Activated naive CD4-positive, alpha-beta T cell treated with anti-CD3 and anti-CD28 coated beads, Interleukin-2, amount 10 ng/mL, durations not matched to agents 7 days and 5 days (primary cell): ENCODE data around the gene SH3RF3.

Source experiments
- CTCF ChIA-PET: fragments of 350-600 bp; sonication (Branson Sonifier 250); formaldehyde crosslinking; loops from one replicate; lab custom pipeline; 2021; ENCODE audit warnings: antibody characterized with exemption; lab: Charles Lee
- DNase-seq: peaks from one replicate; pipeline ENCODE4 v3.0.0-alpha.2; 2020
- H3K27ac Mint-ChIP-seq: one replicate; pipeline ENCODE4 v1.8.0; 2021; ENCODE audit warnings: mild to moderate bottlenecking, moderate library complexity, mixed read lengths
- H3K27me3 Mint-ChIP-seq: one replicate; pipeline ENCODE4 v1.8.0; 2021; ENCODE audit warnings: mild to moderate bottlenecking, mixed read lengths
- H3K36me3 Mint-ChIP-seq: one replicate; pipeline ENCODE4 v1.8.0; 2021; ENCODE audit warnings: mixed read lengths
- H3K4me1 Mint-ChIP-seq: one replicate; pipeline ENCODE4 v1.8.0; 2021; ENCODE audit warnings: mixed read lengths
- H3K4me3 Mint-ChIP-seq: one replicate; pipeline ENCODE4 v1.8.0; 2021; ENCODE audit warnings: mild to moderate bottlenecking, moderate library complexity, mixed read lengths
- H3K9me3 Mint-ChIP-seq: one replicate; pipeline ENCODE4 v1.8.0; 2021; ENCODE audit warnings: mixed read lengths

The SH3RF3 gene

DNA sequence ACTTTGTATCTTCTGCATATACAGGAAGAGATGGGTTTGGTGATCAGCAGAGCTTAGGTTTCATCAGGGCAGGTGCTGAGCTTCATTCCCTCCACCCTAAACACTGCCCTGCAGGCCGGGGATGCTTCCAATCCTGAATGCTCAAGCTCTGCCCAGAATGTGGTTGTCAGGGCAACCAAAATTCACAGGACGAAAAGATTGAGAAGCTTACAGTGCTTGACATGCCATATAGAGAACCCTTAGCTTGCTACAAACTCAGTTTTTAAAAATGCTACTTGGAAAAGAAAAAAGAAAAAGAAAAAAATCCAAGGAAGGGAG, 65.6 kb downstream of the SH3RF3 start:
- Mint-ChIP-seq H3K27ac (no peak overlapping the region), H3K4me1 (no peaks in the 10 kb centered on the region), H3K27me3 (peaks cover 40% of the 10 kb centered on the region), H3K9me3 (no peaks in the 10 kb centered on the region), H3K4me3 (no peak overlapping the region), H3K36me3 (no peaks in the 10 kb centered on the region)
- CTCF ChIA-PET, result interaction anchor here (0.6 to 0.8 kb wide), 2 partner anchors 61 to 280 kb away, joined by 3 to 4 read pairs; no protein-coding TSS in a partner anchor
- no peak for DNase-seq

DNA sequence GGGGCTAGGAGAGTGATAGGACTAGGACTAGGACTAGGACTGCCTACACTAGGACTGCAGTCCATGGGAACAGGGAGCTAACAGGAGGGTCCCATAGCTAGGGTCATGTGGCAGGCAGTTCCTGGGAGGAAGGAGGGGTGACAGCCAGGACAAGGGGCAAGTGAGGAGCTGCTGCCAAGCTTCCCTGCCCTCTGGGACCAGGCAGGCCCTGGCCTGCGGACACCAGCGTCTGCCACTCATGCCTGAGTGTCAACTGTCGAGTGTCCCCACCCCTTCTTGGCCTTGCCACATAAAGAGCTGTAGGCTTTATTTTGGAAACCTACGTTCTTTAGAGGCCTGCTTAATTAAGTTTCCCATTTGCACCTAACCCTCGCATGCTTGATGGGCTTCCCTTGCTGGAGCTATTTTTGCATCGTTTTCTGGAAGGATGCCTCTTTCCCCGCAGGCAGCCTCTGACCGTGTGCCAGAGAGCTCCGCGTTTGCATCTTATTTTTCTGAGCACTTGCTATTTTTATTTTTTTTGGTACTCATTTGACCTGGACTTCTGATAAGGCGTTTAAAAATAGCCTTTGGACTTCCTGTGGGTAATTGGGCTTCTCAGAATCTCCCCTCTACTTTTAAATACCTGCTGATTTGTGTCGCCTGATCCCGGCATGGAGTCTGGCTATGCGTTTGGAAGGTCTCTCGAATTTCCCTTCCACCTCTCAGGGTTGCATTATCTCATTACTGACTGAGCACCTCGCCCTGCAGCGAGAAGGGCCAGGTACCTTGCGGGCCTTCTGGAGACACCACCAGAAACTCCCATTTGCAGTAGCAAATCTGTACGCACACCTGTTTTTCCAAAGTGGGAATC, 66.4 kb downstream of the SH3RF3 start:
- no peak for DNase-seq
- no peaks in the 10 kb centered on the region for H3K4me1 Mint-ChIP-seq
- H3K27me3 Mint-ChIP-seq, result peaks cover 48% of the 10 kb centered on the region
- H3K27ac Mint-ChIP-seq, result no peak overlapping the region
- no peaks in the 10 kb centered on the region for H3K36me3 Mint-ChIP-seq
- H3K4me3 Mint-ChIP-seq, result no peak overlapping the region
- H3K9me3 Mint-ChIP-seq, result no peaks in the 10 kb centered on the region
- CTCF ChIA-PET, result interaction anchor here (0.8 to 1.4 kb wide), 2 partner anchors 15 to 62 kb away, joined by 3 to 4 read pairs; no protein-coding TSS in a partner anchor

DNA sequence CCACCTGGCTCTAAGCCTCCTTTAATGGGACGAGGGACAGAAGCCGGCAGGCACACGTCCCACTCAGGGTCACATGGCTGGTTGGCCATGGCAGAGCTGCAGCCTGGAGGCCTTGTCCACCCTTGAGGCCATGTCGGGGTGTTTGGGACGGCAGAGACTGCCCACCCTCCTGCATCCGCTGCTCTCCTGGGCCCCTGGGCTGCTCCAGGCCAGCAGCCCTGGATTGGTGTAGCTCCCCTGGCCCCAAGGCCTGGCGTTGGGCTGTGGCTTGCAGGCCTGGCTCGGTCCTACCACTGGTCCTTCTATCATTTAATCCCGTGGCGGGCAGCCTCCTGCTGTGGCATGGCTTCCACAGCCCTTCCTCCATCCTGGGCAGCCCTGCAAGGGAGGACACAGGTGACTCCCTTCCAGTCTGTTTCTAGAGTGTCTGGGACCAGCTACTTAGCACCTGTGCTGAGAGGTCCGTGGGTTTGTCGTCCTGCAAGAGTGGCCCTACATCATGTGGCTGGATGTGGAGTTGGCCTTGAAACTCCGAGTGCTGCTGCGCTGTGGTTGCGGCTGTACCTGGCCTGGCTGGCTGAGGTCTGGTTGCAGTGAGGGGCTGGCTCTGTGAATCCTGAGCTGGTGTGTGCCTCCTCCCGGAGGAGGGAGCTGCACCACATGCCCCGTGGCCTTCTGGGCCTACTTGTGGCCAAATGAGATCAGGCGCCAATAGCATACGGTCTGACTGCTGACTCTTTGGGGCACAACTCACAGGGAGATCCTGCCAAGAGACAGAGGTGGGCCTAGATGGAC, 67.3 kb downstream of the SH3RF3 start:
- Mint-ChIP-seq H3K27me3 (peaks cover 51% of the 10 kb centered on the region), H3K9me3 (no peaks in the 10 kb centered on the region), H3K4me1 (no peaks in the 10 kb centered on the region), H3K4me3 (no peak overlapping the region), H3K27ac (no peak overlapping the region), H3K36me3 (no peaks in the 10 kb centered on the region)
- no peak for DNase-seq
- CTCF ChIA-PET, result interaction anchor here (1.4 kb wide), 1 partner anchor 16 kb away, joined by 3 read pairs; no protein-coding TSS in a partner anchor

GRCh38 chr2:109197491-109198418, 68.8 kb downstream of the SH3RF3 start:
- no peak for DNase-seq
- Mint-ChIP-seq H3K9me3 (no peaks in the 10 kb centered on the region), H3K27me3 (peaks cover 59% of the 10 kb centered on the region)

GRCh38 chr2:109199790-109200189, 70.8 kb downstream of the SH3RF3 start:
- Mint-ChIP-seq H3K4me3 (no peak overlapping the region), H3K27ac (no peak overlapping the region), H3K27me3 (peaks cover 68% of the 10 kb centered on the region), H3K9me3 (no peaks in the 10 kb centered on the region), H3K4me1 (no peaks in the 10 kb centered on the region), H3K36me3 (no peaks in the 10 kb centered on the region)
- no peak for DNase-seq
- CTCF ChIA-PET, result no interaction called here

More at GRCh38 chr2:109197491-109198418, 68.8 kb downstream of the SH3RF3 start:
- Mint-ChIP-seq H3K4me3 (no peak overlapping the region), H3K36me3 (no peaks in the 10 kb centered on the region), H3K27ac (no peak overlapping the region), H3K4me1 (no peaks in the 10 kb centered on the region)
- CTCF ChIA-PET, result no interaction called here

GRCh38 chr2:109200616-109201464, 71.8 kb downstream of the SH3RF3 start:
- DNase-seq, result no peak
- no peaks in the 10 kb centered on the region for H3K9me3 Mint-ChIP-seq
- CTCF ChIA-PET, result no interaction called here

GRCh38 chr2:109201465-109202327, 72.7 kb downstream of the SH3RF3 start:
- CTCF ChIA-PET, result no interaction called here
- no peaks in the 10 kb centered on the region for H3K36me3 Mint-ChIP-seq
- peaks cover 69% of the 10 kb centered on the region for H3K27me3 Mint-ChIP-seq
- no peak overlapping the region for H3K27ac Mint-ChIP-seq
- no peaks in the 10 kb centered on the region for H3K9me3 Mint-ChIP-seq
- no peaks in the 10 kb centered on the region for H3K4me1 Mint-ChIP-seq
- H3K4me3 Mint-ChIP-seq, result no peak overlapping the region
- DNase-seq, result no peak

More at GRCh38 chr2:109200616-109201464, 71.8 kb downstream of the SH3RF3 start:
- H3K27ac Mint-ChIP-seq, result no peak overlapping the region
- no peak overlapping the region for H3K4me3 Mint-ChIP-seq
- peaks cover 68% of the 10 kb centered on the region for H3K27me3 Mint-ChIP-seq
- H3K4me1 Mint-ChIP-seq, result no peaks in the 10 kb centered on the region
- H3K36me3 Mint-ChIP-seq, result no peaks in the 10 kb centered on the region

- Mint-ChIP-seq H3K9me3 (no peaks in the 10 kb centered on the region), H3K4me3 (no peak overlapping the region), H3K27me3 (peaks cover 66% of the 10 kb centered on the region), H3K27ac (no peak overlapping the region), H3K36me3 (no peaks in the 10 kb centered on the region), H3K4me1 (no peaks in the 10 kb centered on the region)
- CTCF ChIA-PET, result no interaction called here
- DNase-seq, result no peak
Observed at GRCh38 chr2:109202486-109202885, 73.5 kb downstream of the SH3RF3 start.

GRCh38 chr2:109203246-109204011, 74.4 kb downstream of the SH3RF3 start:
- Mint-ChIP-seq H3K9me3 (no peaks in the 10 kb centered on the region), H3K4me1 (no peaks in the 10 kb centered on the region), H3K27me3 (peaks cover 71% of the 10 kb centered on the region), H3K4me3 (no peak overlapping the region), H3K36me3 (no peaks in the 10 kb centered on the region), H3K27ac (no peak overlapping the region)
- CTCF ChIA-PET, result no interaction called here
- no peak for DNase-seq

GRCh38 chr2:109204412-109204811, 75.4 kb downstream of the SH3RF3 start:
- Mint-ChIP-seq H3K27me3 (peaks cover 81% of the 10 kb centered on the region), H3K36me3 (no peaks in the 10 kb centered on the region), H3K4me3 (no peak overlapping the region), H3K27ac (no peak overlapping the region), H3K9me3 (no peaks in the 10 kb centered on the region), H3K4me1 (no peaks in the 10 kb centered on the region)
- DNase-seq, result no peak
- CTCF ChIA-PET, result no interaction called here

- Mint-ChIP-seq H3K27ac (no peak overlapping the region), H3K27me3 (peaks cover 84% of the 10 kb centered on the region), H3K4me3 (no peak overlapping the region), H3K36me3 (no peaks in the 10 kb centered on the region), H3K4me1 (no peaks in the 10 kb centered on the region), H3K9me3 (no peaks in the 10 kb centered on the region)
- CTCF ChIA-PET, result interaction anchor here (1.0 kb wide), 1 partner anchor 305 kb away, joined by 4 read pairs; no protein-coding TSS in a partner anchor
- DNase-seq, result no peak
Observed at GRCh38 chr2:109205447-109205846, 76.4 kb downstream of the SH3RF3 start.
